ENCODE measurements around the gene SLC22A23. TPM values are rescaled to one million over a fixed set of nuclear protein-coding genes. Genes with fewer than 3 reads are reported as not detected.

SLC22A23 gene
- polyA plus RNA-seq, 4 donors = 9.8 to 12.4 (median 11.4) TPM

DNA sequence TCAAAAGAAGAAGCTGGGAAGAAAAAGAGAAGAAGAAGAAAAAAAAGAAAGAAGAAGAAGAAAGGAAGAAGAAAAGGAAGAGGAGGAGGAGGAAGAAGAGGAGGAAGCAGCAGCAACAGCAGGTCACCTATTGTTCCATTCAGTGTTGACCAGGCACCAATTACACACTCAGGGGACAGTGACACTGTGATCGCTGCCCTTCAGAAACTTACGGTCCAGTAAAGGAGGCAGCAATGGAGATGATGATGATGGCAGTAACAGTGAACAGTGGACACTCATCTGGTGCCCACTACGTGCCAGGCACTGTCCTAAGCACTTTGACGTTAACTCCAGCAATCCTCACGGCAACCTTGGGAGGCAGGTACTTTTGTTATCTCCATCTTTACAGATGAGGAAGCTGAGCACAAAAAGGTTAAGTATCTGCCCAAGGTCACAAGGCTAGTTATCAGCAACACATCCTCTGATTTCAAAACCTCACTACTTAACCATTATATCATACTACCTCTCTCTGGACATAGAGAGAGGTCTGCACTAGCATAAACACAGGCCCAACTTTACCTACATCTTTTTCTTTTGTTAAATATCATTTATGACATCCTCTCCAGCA, 83.2 kb downstream of the SLC22A23 start:
- no peak for DNase-seq (ENCODE audit: low read depth in 4 of 4, low spot score in 3 of 4)

DNA sequence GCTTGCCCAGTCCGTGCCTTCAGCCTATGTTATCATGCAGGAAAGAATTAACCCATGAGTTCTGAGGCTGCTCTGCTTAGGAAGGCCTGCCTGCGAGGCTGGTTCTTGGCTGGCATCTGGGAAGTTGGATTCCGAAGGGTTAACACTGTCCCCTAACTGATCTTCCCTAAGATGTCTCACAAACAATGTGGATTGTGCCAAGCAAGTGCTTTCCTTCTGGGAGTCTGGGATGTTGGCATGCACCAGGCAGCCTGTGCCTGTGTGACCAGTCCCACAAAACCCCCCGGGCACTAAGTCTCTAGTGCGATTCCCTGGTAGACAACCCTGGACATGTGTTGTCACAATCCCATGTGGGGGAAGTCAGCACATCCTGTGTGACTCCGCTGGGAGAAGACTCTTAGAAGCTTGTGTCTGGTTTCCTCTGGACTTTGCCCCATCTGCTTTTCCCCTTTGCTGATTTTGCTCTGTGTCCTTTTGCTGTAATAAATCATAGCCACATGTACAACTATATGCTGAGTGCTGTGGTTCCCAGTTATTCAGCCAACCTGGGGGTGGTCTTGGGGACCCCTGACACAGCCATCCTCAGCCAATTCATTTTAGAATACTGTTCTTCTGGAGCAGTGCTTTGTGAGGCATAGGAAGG, 83.8 kb downstream of the SLC22A23 start:
- no peak for DNase-seq (ENCODE audit: low read depth in 4 of 4, low spot score in 3 of 4)

DNA sequence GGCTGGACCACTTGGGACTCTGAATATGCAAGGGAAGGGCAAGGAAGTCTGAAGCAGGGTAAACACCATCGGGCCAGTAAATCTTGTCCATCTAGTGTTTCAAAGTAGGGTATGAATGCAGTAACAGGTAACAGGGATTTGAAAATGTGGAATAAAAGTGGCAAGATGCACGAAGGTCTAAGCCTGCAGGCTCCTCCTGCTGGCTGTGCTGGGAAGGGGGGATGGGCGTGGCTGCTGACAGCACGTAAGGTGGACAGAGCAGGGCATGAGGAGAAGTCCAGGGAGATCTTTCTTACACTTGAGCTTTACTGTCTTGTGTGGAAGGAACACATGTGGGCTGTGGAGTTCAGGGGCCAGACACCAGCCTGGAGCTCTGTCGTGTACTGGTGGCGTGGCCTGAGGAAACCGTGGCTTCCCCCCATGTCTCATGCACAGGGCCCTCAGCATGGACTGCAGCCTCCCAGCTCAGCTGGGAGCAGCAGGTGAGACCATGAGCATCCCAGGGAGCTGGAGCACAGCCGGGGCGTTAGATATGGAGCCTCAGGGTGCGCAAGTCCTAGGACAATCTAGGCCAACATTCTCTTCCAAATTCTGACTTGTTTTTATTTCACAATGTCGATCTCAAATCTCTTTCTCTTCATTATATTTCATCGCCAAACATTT, 84.5 kb downstream of the SLC22A23 start:
- DNase-seq (ENCODE audit: low read depth in 4 of 4, low spot score in 3 of 4) = no peak

DNA sequence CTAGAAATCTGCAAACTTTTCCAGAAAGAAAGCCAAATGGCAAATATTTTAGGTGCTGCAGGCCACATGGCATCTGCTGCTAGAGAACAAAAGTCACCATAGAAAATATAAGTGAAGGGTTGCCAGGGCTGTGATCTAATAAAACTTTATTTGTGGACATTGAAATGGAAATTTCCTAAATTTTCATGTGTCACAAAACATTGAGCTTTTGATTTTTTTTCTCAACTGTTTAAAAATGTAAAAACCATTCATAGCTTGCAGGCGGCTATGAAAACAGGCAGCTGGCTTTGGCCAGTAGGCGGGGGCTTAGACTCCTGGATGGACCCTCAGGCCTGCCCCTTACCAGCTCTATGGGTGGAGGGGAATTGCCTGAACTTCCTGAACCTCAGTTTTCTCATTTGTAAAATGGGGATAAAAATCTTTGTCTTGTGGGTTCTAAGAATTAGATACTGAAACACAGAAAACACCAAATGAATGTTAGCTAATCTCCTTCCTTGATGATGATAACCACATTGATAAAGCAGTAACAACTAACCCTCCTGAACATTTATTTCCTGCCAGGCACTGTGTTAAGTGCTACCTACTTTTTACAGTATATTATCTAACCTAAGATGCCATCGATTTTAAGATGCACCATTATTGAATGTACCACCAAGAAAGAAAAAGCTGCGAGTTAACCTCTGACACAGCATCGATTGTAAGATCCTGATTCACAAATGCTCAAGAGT, 85.5 kb downstream of the SLC22A23 start:
- no peak for DNase-seq (ENCODE audit: low read depth in 4 of 4, low spot score in 3 of 4)

DNA sequence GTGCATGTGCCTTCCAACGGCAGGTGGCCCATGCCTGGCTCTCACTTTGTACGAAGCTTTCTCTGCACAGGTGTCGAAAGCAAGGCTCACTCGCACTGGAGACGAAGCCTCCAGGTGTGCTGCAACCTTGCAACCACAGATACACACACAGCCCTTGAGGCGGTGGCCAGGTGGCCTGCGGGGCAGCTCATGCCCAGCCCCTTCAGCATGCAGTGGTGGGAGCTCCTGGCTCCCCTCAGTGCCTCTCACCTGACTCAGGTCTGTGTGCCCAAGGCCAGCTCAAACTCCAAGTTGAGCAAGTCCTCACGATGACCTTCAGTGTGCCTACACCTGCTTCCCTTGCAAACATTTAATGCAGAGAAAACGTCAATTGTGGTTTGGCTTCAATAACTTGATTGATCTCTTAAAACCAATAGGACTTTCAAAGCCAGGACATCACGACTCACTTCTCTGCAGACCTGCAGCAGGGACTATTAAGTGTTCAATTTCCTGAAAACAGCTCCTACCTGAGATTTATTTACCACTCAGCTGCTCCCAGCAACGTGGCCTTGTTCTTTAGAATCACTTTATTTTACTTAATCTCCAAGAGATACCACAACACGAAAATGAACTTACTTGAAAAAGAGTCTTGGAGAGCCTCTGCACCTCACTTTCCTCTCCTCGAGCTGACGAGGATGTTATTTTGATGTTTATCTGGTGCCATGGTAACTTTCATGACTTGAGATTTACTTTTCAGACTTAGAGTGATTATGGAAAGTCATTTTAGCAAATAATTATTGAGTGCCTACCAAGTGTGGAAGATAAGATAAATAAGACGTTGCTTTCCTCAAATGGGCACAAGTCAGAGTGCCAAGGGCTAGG, 86.3 kb downstream of the SLC22A23 start:
- no peak for DNase-seq (ENCODE audit: low read depth in 4 of 4, low spot score in 3 of 4)

DNA sequence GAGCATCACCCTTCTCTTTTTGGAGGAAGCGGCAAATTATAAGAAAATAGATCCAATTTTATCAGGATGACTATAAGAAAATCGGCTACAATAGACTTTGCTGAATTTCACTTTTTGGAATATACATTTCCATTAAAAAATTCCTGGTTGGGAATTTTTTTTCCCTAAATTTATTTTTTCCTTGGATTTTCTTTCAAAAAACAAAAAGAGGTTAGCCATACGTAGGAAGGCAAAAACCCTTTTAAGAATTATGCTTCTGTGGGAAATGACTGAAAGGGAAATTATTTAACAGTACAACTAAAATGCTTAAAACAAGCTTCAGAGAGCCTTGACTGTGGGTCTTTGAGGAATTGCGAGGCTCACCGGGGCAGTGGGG, 86.9 kb downstream of the SLC22A23 start:
- DNase-seq (ENCODE audit: low read depth in 4 of 4, low spot score in 3 of 4) = no peak

DNA sequence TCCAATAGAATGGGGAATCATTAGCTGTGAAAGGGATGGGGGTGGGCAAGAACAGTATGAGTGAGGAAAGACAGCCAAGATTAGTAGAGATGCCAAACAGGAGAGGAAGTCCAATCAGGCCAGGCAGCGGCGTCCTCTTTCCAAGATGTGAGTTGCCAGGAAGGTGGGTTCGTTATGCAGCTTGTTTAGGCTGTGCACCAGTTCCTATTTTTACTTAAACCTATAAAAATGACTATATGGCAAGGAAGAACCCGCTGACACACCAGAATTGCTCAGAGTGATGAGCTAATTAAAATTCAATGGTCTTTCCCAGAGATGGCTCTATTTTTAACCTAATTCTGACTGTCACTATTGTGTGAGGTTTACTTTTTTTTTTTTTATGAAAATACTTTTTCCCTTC, 88.2 kb downstream of the SLC22A23 start:
- DNase-seq (ENCODE audit: low read depth in 4 of 4, low spot score in 3 of 4) = no peak

DNA sequence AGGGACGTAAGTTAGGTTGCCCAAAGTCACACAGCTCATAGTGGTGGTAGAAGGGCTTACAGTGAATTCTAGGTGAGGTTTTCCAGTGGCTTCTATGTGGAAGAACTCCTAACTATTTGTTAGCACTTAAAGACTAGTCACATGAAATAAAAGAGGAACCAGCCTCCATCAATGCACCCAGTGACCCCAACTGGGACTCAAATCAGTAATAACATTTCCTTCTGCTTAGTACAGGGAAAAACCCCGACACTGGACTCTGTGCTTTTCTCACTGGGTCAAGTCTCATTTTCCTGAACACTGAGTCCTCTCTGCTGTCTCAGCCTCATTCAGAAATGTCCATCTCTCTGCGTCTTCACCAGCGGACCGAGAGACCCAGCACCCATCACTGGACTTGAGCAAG, 89.2 kb downstream of the SLC22A23 start:
- DNase-seq (ENCODE audit: low read depth in 4 of 4, low spot score in 3 of 4) = no peak

DNA sequence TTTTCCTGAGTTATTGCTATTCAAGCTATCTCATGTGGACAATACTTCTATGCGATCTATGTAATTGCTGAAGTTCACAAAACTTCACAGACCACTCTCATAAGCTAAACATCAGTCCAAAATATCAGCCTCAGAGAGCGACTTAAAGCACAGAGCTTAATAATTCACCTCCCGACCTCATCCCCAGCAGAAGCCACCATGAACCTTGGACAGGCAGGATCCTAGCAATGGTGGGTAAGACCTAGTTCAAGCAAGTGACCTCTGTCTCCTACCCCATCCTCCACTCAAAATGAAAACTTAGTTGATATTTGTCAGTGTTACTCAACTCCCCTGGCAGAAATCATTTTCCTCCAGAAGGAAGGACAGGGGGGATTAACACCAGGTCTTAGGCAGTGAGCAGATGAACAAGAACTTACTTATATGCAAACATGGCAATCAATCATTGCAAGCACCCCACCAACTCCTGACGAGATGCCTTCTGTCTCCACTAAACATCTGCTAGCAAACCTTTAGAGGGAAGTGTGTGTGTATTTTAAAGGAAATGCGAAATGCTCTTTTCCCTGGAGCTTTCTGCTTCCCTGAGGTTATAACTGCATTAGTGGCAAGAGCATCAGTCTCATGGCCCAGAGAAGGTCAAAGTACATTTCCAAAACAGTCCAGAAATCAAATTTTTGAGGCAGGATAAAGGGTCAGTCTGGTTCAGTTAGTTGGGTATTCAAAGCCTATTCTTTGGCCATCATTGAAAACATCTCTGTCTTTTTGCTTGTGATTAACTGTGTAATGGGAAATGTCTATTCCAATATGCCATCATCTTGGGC, 90.0 kb downstream of the SLC22A23 start:
- no peak for DNase-seq (ENCODE audit: low read depth in 4 of 4, low spot score in 3 of 4)

DNA sequence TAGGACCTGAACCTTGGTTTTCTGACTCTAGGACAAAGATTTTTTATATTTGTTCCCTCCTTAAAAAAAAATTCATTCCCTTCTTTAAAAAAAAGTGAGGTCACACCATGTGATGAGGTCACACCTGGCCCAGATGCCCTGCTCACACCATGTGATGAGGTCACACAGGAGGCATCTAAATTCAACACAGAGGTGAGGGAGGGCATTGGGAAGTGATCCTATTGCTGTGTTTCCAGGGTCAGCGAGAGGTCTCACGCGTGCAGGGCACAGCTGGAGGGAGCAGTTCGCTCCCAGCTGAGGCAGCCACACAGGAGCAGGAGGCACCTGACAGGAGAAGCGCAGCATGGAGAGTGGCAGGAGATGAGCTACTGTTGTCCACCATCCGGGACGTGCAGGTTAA, 92.5 kb downstream of the SLC22A23 start:
- DNase-seq (ENCODE audit: low read depth in 4 of 4, low spot score in 3 of 4) = no peak

DNA sequence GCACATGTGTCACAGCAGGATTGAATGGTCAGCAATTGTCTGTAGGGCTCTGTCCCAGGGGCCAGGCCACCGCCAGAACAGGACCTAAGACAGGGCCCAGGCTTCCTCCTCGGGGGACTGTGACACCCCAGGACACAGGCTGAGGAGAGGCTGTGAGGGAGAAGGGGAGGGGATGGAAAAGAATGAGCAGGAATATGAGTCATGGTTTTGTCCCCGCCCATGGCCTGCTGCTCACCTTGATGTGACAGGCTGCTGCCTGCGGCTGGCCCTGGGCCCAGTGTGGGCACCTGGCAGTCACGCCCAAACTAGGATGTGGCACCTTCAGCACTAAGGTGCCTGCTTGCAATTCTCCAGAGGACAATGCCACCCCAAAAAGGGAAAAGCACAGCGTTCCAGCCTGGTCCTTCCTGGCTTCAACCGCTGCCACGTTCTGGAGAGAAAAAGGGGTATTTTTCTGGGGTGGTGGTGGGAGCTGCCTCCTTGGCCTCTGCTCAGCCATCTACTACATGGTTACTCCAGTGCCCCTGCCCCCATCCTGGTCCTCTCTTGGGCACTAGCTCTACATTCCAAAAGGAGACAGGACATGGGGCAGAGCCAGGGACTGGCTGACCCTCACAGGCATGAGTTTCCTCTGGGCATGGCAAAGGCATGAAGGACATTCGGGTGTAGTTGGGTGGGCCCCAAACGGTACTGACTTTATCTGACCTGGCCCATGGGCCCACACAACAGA, 93.4 kb downstream of the SLC22A23 start:
- no peak for DNase-seq (ENCODE audit: low read depth in 4 of 4, low spot score in 3 of 4)

DNA sequence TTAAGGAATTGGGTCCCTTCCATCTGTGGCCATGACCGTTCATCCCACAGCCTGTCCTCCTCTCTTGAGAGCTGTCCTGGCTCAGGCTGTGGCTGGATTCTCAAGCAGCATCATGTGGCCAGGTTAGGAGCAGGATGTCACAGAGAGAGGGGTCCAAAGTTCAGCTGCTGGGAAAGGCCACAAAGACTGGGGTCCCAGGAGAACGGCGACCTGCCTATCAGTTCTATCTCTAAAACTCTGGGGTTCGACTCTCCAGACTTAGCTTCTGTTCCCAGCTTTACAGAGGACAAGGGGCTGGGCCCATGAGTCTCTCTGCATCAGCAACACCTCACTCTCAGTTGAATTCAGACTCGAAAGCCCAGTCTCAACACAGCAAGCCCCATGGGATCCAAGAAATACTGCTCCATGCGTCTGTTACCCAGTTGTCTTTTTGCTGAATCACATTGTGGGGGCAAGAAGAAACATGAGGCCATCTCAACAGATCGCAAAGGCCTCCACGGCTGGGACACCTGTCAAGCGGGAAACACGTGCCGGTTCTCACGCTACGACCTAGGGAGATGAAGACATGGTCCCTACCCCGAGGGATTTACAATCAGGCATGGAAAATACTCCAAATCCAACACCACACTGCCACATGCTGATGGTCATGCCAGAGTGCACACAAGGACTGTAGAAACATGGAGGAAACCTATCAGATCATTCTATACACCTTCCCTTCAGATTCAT, 95.4 kb downstream of the SLC22A23 start:
- no peak for DNase-seq (ENCODE audit: low read depth in 4 of 4, low spot score in 3 of 4)

DNA sequence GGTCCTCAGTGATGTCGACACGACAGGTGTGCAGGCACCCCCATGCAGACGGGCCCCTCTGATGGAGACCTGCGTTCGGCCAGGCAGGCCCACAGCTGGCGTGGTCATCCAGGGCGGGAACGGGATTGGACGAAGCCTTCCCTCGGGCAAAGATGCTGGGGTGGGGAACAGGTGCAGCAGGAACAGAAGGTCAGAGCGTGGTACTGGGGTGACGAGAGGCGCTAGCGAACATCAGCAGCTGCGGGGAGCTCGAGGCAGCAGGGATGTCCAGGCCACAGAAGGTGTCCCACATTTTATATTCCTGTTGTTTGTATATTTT, 96.2 kb downstream of the SLC22A23 start:
- DNase-seq (ENCODE audit: low read depth in 4 of 4, low spot score in 3 of 4) = no peak

DNA sequence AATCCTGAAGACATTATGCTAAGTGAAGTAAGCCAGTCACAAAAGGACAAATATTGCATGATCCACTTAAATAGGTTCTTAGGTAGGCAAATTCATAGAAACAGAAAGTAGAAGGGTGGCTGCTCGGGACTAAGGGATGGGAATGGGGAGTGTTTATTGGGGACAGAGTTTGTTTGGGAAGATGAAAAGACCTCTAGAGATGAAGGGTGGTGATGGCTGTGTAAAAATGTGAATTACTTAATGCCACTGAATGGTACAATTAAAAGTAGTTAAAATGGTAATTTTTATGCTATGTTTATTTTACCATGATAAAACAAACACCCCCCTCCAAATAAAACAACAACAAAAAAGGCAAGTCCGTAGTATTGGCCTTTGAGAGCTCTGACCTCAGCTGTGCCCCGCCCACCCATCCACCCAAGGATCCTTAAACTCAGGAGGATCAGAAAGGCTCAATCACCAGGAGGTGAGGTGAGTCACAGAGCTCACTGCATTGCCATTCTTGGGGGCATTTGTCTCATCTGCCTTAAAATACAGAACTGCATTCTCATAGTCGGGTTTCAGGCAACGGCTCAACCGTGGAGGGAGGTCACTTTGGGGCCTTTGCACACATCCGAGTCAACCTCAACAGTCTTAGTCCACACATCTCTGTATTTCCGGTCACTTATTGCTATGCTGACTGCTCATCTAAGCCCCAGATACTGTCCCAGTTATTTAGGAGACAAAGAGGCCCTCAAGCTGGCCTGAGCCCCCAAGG, 96.7 kb downstream of the SLC22A23 start:
- DNase-seq (ENCODE audit: low read depth in 4 of 4, low spot score in 3 of 4) = no peak

DNA sequence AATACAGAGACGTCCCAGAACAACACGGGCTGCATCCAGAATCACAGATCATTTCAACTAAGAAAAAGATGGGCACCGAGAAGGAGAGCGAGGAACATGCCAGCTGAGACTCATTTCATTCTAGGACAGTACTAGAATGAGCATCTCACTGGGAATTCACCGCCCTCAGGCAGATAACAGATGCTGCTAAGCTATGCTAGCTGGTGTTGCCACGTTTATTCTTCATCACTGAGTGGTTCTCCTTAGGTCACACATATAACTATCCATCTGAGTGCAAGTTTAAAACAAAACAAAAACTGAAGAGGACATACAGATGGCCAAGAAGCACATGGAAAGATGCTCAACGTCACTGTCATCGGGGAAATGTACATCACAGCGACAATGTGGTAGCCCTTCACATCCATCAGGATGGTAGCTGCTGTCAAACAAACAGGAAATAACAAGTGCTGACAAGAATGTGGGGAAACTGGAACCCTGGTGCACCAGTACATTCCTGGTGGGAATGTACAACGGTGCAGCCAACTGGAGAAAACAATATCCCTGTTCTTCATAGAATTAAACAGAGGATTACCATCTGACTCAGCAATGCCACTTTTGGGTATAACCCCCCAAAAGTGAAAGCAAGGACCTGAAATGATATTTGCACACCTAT, 97.6 kb downstream of the SLC22A23 start:
- DNase-seq (ENCODE audit: low read depth in 4 of 4, low spot score in 3 of 4) = no peak

DNA sequence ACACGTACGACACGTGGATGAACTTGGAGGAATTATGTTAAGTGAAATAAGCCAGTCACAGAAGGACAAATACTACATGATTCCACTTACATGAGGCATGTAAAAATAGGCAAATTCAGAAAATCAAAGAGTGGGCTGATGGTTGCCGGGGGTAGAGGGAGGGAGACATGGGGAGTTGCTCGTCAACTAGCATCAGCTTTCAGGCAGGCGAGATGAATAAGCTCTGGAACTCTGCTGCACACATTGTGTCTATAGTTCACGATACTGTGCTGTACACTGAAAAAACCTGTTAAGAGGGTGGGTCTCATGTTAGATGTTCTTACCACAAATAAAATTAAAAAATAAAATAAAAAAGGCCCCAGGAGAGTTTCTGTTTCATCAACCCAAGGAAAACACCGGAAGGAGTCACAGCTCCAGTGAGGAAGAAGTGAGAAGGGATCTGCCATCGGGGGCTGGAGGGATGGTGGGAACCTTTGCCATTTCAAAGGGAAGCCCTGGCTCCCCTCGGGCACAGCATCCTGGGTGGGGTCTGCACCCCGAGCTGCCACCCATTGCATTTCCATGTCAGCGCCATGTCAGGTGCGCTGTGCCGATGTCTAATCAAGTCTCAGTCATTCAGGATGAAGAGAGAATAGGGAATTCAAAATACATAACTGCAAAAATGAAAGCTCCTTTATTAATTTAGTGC, 98.3 kb downstream of the SLC22A23 start:
- DNase-seq (ENCODE audit: low read depth in 4 of 4, low spot score in 3 of 4) = no peak

DNA sequence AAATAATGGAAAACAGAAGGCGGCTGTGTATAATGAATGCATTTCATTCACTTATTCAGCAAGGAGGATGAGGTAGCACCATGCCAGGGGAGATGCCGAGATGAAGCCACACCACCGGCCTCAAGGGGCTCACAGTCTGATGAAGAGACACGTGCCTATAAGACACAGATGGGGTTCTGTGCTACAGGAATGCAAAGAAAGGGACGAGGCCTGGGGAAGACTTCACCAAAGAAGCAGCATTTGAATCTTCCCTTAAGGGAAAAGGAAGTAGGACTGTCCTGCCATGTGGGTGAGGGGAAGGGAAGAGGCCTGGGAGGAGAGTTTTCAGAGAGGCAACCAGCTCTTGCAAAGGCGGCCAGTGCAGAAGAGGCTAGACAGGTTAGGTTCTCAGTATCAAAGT, 99.2 kb downstream of the SLC22A23 start:
- no peak for DNase-seq (ENCODE audit: low read depth in 4 of 4, low spot score in 3 of 4)
